OCI-LY7 (cell line): ENCODE data around the gene FNDC10. TPM values are rescaled to one million over a fixed set of nuclear protein-coding genes. Genes with fewer than 3 reads are reported as not detected.

Source experiments
- BruUV-seq: library from RNA; stranded (reverse); fragments of 400-500 nt; replicated peaks from 2 replicates; lab custom pipeline; 2021; lab: Mats Ljungman, UMichigan
- CTCF ChIA-PET: fragments of 300-600 bp; sonication (Branson Sonifier 250); formaldehyde crosslinking; loops from one replicate; lab custom pipeline; 2022; ENCODE audit warnings: antibody characterized with exemption; ENCODE audit not compliant: unreplicated experiment; lab: Charles Lee
- POLR2A ChIA-PET: fragments of 300-600 bp; sonication (Branson Sonifier 250); formaldehyde crosslinking; loops from one replicate; lab custom pipeline; 2022; ENCODE audit warnings: antibody characterized with exemption; lab: Charles Lee
- DNase-seq: peaks from one replicate; pipeline ENCODE4 v3.0.0-alpha.2; 2015; ENCODE audit warnings: low spot score
- H2AFZ ChIP-seq: fragments of 200-600 bp; sonication (generic), shearing (Covaris generic); 2 replicates; pipeline ENCODE4 v1.6.1; 2014; ENCODE audit warnings: mild to moderate bottlenecking, antibody characterized with exemption, low read length, moderate library complexity
- H3K27ac ChIP-seq: fragments of 200-600 bp; sonication (generic); 2 replicates; pipeline ENCODE4 v1.5.1; 2014; ENCODE audit warnings: mixed run types, low read depth, mild to moderate bottlenecking, moderate library complexity, low read length, inconsistent platforms; ENCODE audit not compliant: poor library complexity, severe bottlenecking
- H3K36me3 ChIP-seq: fragments of 200-600 bp; sonication (generic); 2 replicates; pipeline ENCODE4 v1.6.1; 2014; ENCODE audit warnings: mild to moderate bottlenecking, antibody characterized with exemption, low read length, moderate library complexity, mixed read lengths; ENCODE audit not compliant: insufficient read depth
- H3K4me1 ChIP-seq: fragments of 200-600 bp; sonication (generic); 2 replicates; pipeline ENCODE4 v1.5.1; 2014; ENCODE audit warnings: mild to moderate bottlenecking, low read length; ENCODE audit not compliant: insufficient read depth, poor library complexity, severe bottlenecking
- H3K4me2 ChIP-seq: fragments of 200-600 bp; sonication (generic); 2 replicates; pipeline ENCODE4 v1.6.1; 2014; ENCODE audit warnings: mild to moderate bottlenecking, low read length
- H3K4me3 ChIP-seq: fragments of 200-600 bp; sonication (generic); 2 replicates; pipeline ENCODE4 v1.5.1; 2014; ENCODE audit warnings: mild to moderate bottlenecking, low read depth, low read length; ENCODE audit not compliant: poor library complexity, severe bottlenecking
- H3K79me2 ChIP-seq: fragments of 200-600 bp; sonication (generic); 2 replicates; pipeline ENCODE4 v1.6.1; 2016; ENCODE audit warnings: low read depth, mild to moderate bottlenecking, low read length, moderate library complexity, mixed read lengths; ENCODE audit not compliant: insufficient read depth
- H3K9me2 ChIP-seq: fragments of 200-600 bp; sonication (generic); 2 replicates; pipeline ENCODE4 v1.6.1; 2016; ENCODE audit warnings: mild to moderate bottlenecking, low read length, mixed read lengths; ENCODE audit not compliant: insufficient read depth
- H3K9me3 ChIP-seq: fragments of 200-600 bp; sonication (generic); 2 replicates; pipeline ENCODE4 v1.6.1; 2014; ENCODE audit warnings: mild to moderate bottlenecking, mixed run types, low read length, mixed read lengths
- H4K20me1 ChIP-seq: fragments of 200-600 bp; sonication (generic); 2 replicates; pipeline ENCODE4 v1.6.1; 2014; ENCODE audit warnings: mild to moderate bottlenecking, antibody characterized with exemption, low read length, moderate library complexity, mixed read lengths; ENCODE audit not compliant: insufficient read depth
- EZH2phosphoT487 ChIP-seq: fragments of 200-600 bp; sonication (generic); IDR thresholded peaks from 2 replicates; pipeline ENCODE4 v1.6.1; 2018; ENCODE audit warnings: low read depth, borderline replicate concordance, mild to moderate bottlenecking, mixed run types, antibody characterized with exemption, low read length, moderate library complexity, mixed read lengths
- intact Hi-C: fragments of 100-400 bp; cut with micrococcal nuclease; formaldehyde crosslinking; loops from one replicate; pipeline ENCODE4 v1.10.0; 2022; ENCODE audit not compliant: unreplicated experiment
- total RNA-seq, 2 experiments: library from RNA; depleted of rRNA in 1 of 2; stranded (reverse); fragments of >200 nt in 1 of 2; shearing (Covaris generic) in 1 of 2; gene quantifications; 2 replicates each; pipeline ENCODE4 v1.2.3, GENCODE V29; 2014 to 2022
- TF ChIP-seq, protein P1 (sequence below): fragments of 200-600 bp; sonication (generic); conservative IDR thresholded peaks from 2 replicates; pipeline ENCODE4 v1.5.1; 2014; ENCODE audit warnings: mild to moderate bottlenecking, antibody characterized with exemption, low read length, moderate library complexity, mixed read lengths

FNDC10 gene
- total RNA-seq, 2 experiments from 2014 or later = 1.3 to 2.7 TPM

DNA sequence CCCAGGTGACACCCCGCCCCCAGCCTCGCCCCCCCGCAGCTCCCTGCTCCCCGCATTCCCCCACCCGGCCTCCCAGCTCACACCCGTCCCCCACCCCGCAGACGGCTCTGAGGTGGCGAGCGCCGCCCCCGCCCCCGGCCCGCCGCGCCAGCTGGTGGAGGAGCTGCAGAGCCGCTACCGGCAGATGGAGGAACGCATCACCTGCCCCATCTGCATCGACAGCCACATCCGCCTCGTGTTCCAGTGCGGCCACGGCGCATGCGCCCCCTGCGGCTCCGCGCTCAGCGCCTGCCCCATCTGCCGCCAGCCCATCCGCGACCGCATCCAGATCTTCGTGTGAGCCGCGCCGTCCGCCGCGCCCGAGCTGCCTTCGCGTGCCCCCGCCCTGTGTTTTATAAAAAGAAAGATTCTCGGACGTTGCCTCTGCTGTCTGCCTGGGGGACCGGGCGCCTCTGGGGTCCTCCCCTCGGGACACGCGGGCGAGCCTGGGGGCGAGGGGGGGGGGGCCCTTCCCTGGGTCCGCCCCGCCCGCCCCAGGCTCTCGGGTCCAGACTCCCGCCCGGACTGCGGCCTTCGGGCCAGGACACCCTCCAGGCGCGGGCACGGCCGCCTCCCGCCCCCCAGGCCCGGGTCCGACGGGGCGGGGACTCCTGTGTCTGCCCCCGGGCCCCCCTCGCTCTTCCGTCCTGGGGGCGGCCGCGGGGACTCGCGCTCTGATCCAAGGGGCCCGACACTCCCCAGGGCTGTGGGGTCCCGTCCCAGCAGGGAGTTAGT lies 30.4 kb upstream of the FNDC10 start:
- H3K79me2 ChIP-seq = no peaks in the 10 kb centered on the region
- peak; percentile 96 for DNase-seq
- no peaks in the 10 kb centered on the region for H3K36me3 ChIP-seq
- no peaks in the 10 kb centered on the region for H3K9me2 ChIP-seq
- H3K9me3 ChIP-seq = no peaks in the 10 kb centered on the region
- intact Hi-C loops = no loop called here
- no TSS peak for BruUV-seq
- TF ChIP-seq, protein P1, sequence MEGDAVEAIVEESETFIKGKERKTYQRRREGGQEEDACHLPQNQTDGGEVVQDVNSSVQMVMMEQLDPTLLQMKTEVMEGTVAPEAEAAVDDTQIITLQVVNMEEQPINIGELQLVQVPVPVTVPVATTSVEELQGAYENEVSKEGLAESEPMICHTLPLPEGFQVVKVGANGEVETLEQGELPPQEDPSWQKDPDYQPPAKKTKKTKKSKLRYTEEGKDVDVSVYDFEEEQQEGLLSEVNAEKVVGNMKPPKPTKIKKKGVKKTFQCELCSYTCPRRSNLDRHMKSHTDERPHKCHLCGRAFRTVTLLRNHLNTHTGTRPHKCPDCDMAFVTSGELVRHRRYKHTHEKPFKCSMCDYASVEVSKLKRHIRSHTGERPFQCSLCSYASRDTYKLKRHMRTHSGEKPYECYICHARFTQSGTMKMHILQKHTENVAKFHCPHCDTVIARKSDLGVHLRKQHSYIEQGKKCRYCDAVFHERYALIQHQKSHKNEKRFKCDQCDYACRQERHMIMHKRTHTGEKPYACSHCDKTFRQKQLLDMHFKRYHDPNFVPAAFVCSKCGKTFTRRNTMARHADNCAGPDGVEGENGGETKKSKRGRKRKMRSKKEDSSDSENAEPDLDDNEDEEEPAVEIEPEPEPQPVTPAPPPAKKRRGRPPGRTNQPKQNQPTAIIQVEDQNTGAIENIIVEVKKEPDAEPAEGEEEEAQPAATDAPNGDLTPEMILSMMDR = no peak
- TF ChIP-seq EZH2phosphoT487 = no peak
- CTCF ChIA-PET = interaction anchor here (0.6 kb wide), 2 partner anchors 48 to 338 kb away, joined by 5 to 10 read pairs; no protein-coding TSS in a partner anchor
- H3K4me2 ChIP-seq = peak overlapping the region; percentile 62
- H3K27ac ChIP-seq = peak overlapping the region; percentile 77
- peak overlapping the region; percentile 74; the same call in 1 of the 2 replicates for H2AFZ ChIP-seq
- H3K4me3 ChIP-seq = peak overlapping the region; percentile 66
- peaks cover 30% of the 10 kb centered on the region for H3K4me1 ChIP-seq
- POLR2A ChIA-PET = interaction anchor here (0.6 kb wide), 1 partner anchor 23 kb away, joined by 3 read pairs; no protein-coding TSS in a partner anchor
- H4K20me1 ChIP-seq = no peaks in the 10 kb centered on the region

DNA sequence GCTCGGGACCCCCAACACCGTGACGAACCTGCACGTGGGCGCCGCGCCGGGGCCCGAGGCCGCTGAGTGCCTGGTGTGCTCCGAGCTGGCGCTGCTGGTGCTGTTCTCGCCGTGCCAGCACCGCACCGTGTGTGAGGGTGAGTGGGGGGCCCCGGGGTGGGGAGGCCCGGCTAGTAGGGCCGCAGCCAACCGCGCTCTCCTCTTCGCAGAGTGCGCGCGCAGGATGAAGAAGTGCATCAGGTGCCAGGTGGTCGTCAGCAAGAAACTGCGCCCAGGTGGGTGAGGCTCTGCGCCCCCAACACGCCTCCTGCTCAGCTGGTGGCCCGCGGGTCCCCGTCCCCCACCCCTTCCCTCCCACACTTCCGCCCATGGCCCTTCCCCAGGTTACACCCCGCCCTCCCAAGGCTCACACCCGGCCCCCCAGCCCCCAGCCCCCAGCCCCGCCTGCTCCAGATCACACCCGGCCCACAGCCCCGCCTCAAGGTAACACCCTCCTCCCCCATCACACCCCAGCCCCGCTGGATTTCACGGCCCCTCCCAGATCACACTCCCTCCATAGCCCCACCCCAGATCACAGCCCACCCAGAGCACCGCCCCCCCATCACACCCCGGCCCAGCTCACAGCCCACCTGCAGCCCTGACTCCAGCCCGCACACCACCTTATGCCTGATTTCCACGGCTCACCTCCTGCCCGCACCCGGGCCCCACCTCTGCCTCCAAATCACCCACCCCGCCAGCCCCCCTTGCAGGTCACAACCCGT lies 29.7 kb upstream of the FNDC10 start:
- Histone ChIP-seq H3K9me2 (no peaks in the 10 kb centered on the region), H3K4me2 (peak overlapping the region; percentile 62), H3K4me1 (peaks cover 30% of the 10 kb centered on the region), H3K79me2 (no peaks in the 10 kb centered on the region), H4K20me1 (no peaks in the 10 kb centered on the region), H3K36me3 (no peaks in the 10 kb centered on the region), H3K9me3 (no peaks in the 10 kb centered on the region), H3K4me3 (peak overlapping the region; percentile 66), H2AFZ (no peak overlapping the region), H3K27ac (peak overlapping the region; percentile 77)
- no TSS peak for BruUV-seq
- ChIA-PET POLR2A (interaction anchor here (0.6 to 0.8 kb wide), 2 partner anchors 14 to 24 kb away, joined by 3 read pairs; partner anchors contain the start of gene MIB2), CTCF (interaction anchor here (0.6 kb wide), 1 partner anchor 338 kb away, joined by 5 read pairs; no protein-coding TSS in a partner anchor)
- peak; percentile 78 for DNase-seq
- TF ChIP-seq EZH2phosphoT487 = no peak
- intact Hi-C loops = no loop called here

DNA sequence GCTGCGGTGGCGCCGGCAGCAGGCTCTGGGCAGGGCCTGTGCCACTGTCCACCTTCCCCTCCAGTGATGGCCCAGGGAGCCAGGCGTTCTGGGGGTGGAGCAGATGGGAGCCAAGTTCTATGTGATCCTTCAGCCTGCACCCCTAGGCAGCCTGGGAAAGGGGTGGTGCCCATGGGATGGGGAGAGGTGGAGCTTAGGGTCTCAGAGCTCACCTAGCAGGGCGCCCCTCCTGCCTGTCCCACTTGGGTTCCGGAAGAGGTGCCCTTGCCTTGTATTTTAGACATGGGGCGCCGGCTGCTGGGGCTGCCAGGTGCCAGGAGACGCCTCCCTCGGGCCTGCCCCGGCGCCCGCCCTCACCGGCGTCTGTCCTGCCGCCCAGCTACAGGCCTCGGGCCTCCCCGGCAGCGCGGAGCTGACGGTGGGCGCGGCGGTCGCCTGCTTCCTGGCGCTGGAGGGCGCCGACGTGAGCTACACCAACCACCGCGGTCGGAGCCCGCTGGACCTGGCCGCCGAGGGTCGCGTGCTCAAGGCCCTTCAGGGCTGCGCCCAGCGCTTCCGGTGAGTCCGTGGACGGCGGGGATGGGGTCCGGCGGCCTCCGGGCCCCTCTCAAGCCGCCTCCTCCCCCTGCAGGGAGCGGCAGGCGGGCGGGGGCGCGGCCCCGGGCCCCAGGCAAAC lies 29.0 kb upstream of the FNDC10 start:
- peak; percentile 51 for DNase-seq
- Histone ChIP-seq H3K4me1 (peaks cover 30% of the 10 kb centered on the region), H3K79me2 (no peaks in the 10 kb centered on the region), H4K20me1 (no peaks in the 10 kb centered on the region), H3K4me2 (peak overlapping the region; percentile 62), H2AFZ (no peak overlapping the region), H3K9me3 (no peaks in the 10 kb centered on the region), H3K4me3 (peak overlapping the region; percentile 66), H3K9me2 (no peaks in the 10 kb centered on the region), H3K36me3 (no peaks in the 10 kb centered on the region), H3K27ac (peak overlapping the region; percentile 77)
- intact Hi-C loops = no loop called here
- TSS peak; percentile 65 for BruUV-seq
- ChIA-PET CTCF (interaction anchor here (0.8 kb wide), 1 partner anchor 50 kb away, joined by 3 read pairs; no protein-coding TSS in a partner anchor), POLR2A (interaction anchor here (0.8 kb wide), 1 partner anchor 13 kb away, joined by 3 read pairs; the partner anchor contains the start of gene MIB2)
- TF ChIP-seq EZH2phosphoT487 = no peak
- TF ChIP-seq, protein P1 = no peak
